ENCODE measurements around the gene TMEM198.

The TMEM198 gene

DNA sequence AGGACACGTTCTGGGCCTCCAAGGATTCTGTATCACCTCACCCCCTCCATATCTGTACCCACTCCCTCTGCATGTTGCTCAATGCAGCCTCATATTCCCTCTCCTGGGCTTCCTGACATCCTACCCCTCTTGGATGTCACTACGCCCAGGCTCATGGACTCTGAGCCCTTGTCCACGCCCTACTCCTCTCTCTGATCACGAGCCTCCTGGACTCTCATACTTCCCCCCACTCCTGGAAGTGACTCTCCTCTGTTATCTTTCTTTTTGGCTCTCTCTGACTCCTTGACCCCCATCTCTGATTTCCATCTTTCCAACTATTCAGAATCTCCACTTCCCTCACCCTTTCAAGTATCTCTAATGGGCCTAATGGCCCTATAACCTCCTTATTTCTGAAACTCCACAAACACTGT, 2.1 kb downstream of the TMEM198 start:
- DNase-seq, result no peak

DNA sequence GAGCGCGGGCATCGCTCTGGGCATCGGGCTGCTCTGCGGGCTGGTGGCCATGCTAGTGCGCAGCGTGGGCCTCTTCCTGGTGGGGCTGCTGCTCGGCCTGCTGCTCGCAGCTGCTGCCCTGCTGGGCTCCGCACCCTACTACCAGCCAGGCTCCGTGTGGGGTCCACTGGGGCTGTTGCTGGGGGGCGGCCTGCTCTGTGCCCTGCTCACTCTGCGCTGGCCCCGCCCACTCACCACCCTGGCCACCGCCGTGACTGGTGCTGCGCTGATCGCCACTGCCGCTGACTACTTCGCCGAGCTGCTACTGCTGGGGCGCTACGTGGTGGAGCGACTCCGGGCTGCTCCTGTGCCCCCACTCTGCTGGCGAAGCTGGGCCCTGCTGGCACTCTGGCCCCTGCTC, 3.8 kb downstream of the TMEM198 start:
- DNase-seq, result no peak

DNA sequence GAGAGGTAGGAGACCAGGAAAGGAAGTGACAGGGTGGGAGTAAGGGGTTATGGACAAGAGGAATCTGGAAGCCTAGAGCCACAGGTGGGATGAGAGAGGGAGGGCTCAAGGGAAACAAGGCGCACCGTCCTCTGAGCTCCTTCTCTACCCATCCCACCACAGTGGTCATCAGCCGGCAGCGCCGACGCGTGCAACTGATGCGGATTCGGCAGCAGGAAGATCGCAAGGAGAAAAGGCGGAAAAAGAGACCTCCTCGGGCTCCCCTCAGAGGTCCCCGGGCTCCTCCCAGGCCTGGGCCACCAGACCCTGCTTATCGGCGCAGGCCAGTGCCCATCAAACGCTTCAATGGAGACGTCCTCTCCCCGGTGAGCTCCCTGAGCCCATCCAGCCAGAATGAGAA, 5.2 kb downstream of the TMEM198 start:
- no peak for DNase-seq

DNA sequence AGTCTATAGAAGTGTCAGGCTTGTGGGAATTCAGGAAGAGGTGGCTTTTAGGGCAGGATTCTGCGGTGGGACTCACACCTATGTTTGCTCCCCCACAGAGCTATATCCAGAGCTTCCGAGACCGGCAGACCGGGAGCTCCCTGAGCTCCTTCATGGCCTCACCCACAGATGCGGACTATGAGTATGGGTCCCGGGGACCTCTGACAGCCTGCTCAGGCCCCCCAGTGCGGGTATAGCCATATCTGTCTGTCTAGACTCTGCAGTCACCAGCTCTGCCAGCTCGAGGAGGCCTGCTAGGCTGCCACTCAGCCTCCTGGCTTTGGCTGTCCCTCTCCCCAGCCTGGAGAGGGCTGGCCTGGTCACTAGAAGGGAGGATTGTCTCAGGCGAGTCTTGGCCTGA, 5.8 kb downstream of the TMEM198 start:
- no peak for DNase-seq

DNA sequence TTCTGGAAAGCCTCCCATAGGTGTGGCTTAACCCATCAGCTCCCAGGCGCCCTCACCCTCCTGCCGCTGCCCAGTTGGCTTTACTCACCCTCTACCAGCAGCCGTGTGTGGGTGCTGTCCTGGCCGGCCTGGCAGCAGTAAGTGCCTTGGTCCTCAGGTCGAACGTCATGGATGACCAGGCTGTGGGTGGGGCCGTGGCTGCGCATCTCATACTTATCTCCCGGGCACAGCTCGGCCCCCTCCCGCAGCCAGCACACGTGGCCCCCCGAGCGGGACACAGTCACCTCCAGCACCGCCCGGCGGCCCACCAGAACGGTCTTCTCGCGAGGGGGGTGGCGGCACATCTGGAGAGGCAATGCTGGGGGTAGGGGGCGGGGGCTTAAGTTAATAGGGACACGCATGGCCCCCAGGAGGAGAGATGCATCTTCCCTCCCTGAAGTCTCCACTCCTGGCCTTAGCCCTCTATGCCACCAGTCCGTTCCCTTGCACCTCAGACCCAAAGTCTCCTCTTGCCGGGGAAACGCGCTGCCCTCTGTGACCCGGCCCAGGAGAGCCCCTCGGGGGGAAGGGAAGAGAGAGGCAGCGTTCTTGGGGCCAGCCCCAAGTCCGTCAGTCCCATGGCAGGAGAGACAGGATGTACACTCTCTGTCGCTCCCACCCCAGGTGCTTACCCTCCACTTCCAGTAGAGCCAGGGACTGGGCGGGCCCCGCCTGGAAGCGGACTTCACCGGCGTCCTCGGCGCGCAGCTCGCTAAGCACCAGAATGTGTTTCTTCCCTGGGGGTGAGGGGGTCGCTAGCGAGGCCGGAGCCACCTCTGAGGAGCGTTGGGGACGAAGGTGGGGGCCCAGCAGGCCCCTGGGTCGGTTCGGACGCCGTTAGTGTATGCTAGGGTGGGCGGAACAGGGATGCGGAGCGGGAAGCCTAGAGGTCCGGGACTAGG, 7.9 kb downstream of the TMEM198 start:
- DNase-seq, result no peak

DNA sequence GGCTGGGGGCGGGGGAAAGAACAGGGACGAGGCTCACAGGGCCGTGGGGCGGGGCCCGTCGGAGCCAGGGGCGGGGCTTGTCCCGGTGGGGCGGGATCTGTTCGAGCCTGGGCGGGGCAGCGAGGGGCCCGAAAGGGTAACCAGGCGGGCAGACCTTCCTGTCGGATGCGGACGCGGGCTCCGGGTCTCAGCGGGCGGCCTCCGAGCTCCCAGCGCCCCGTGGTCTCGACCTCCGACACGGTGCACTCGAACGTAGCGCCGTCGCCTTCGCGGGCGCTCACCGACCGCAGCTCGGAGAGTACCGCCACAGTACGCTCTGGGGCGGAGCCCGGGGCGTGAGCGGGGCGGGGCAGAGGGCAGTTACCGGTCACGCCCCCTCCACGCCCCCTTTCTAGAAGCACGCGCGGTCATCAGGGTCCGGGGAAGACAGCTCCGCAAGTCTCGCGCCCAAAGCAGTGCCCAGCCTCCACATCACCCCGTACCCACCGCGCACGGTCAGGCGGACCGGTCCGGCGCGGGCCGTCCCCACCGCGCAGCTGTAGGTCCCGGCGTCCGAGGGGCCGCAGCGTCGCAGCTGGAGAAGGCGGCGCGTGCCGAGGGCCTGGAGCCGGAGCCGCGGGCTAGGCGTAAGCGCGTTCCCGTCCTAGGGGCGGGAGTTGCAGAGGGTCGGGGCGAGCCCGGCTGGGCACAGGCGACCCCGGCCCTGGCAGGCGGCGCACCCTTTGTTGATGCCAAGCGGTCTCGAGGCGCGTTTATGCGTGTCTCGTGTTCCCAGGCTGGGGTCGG, 8.7 kb downstream of the TMEM198 start:
- peak; percentile 88 for DNase-seq

DNA sequence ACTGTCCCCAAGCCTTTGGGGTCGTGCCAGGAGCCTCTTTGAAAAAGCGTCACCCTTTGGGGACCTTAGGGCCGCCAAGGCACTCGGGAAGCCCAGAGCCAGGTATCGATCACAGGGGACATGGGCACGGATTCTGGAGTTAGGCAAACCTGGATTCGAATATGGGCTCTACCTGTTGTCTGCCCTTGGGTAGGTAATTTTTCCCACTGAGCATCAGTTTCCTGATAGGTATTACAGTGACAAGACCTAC, 9.3 kb downstream of the TMEM198 start:
- no peak for DNase-seq

DNA sequence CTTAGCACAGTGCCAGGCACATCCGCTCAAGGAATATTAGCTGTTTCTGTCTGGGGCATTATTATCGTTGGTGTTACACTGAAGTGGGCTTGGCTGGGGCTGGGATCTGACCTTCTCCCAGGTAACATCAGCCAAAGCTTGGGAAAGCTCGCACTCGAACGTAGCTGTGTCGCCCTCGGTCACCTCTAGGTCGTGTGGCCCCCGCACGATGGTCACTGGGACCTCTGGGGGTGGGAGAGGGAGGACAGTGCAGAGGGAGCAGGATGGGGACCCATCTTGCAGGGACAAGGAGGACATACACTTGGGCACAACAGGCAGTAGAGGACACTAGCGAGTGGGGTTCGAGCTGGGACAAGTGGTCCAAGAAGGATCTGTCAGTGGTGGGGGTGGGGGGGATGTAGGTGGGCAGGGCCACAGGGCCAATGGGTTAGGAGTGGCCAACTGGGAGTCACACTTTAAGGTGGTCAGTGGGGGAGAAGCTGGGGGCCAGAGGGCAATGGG, 9.7 kb downstream of the TMEM198 start:
- no peak for DNase-seq

DNA sequence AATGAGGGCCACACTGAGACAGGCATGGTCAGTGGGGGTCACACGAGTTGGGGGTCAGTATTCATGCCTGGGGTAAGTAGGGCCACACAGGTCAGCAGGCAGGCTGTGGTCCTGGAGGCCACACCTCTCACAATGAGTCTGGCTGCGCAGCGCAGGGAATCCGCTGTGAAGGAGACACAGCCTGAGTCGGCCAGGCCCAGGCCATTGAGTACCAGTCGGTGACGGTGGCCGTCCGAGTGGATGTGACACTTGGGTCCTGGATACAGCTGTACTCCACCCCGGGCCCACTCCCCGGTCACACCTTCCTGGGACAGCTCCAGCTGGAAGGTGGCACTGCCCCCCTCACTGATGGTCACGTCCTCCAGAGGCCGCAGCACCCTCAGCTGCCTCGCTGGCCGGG, 10.5 kb downstream of the TMEM198 start:
- no peak for DNase-seq

DNA sequence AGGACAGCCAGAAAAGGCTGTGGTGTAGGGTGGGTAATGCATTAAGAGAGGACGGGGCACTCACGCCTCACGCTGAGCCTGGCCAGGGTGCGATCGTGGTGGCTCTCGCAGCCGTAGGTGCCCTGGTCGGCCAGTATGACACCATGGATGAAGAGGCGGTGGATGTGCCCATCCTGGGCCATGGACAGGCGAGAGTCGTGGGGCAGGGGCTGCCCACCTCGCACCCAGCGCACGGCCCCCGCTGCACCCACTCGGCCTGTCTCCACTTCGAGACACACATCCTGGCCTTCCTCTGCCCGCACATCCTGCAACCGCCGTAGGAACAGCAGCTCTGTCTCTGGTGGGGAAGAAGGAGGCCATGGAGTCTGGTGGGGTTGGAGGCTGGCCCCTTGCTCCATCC, 12.1 kb downstream of the TMEM198 start:
- no peak for DNase-seq

DNA sequence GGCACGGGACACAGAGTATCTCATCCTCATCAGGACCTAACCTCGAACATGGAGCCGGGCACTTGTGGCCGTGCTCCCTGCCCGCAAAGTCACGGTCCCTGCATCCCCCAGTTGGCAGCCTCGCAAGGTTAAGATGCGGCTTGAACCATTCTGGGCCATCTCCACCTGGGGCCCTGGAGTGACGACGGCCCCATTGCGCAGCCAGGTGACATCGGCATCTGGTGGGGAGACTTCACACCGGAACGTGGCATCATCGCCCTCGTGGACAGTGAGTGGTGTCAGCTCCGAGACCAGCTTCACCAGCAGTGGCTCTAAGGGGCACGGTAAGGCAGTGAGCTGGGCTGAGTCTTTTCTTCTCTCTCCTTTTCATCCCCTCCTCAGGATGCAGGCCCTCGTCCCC, 12.6 kb downstream of the TMEM198 start:
- DNase-seq, result no peak

DNA sequence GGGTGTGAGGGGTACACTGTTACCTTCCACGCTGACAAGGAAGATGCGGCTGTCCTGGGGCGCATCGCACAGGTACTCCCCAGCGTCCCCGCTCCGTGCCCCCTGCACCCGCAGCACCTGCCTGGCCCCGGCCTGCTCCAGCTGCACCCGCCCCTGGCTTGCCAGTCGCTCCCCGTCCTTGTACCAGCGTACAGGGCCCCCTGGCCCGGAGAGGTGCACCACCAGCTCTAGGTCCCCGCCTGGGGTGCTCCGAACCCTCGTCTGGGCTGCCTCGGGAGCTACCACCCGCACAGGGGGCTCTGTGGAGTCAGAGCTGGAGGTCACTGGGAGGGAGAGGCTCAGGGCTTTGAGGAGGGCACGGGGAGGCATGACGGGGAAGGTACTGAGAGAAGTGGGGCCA, 13.5 kb downstream of the TMEM198 start:
- no peak for DNase-seq

DNA sequence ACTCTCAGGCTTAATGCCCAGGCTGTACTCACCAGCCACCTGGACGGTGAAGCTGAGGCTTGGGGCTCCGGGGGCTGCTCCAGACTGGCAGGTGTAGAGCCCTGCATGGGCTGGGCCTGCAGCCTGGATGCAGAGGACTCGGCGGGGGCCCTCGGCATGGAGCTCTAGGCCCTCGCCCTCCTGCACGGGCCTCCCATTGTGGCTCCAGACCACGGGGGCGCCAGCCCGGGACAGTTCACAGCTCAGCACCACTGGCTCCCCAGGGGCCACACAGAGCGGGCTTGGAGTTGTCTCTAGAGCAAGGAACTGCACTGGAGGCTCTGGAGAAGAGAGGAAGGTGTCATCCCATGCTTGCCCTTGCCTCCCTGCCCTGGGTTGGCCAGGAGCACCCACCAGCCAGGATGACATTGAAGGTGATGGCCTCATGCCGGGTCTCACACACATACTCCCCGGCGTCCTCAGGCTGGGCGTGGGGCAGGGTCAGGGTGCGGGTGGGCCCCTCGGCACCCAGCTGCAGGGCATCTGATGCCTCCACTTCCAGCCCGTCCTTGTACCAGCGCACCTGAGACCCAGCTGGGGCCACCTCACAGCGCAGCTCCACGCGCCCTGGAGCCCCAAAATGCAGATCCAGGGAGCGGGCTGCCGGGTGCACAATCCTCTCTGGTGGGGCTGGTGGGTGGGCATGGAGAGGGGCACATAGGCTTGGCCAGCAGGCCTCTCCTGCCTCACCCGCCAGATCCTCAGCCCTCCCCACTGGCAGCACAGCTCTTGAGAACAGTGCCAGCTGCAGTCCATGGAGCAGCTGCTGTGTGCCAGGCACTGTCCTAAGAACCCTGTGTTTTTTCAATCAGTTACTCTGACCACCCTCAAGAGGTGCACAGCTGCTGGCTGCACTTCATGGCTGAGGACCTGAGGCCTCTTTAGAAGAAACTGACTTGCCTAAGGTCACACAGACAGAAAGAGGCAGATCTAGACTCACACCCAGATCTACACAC, 14.3 kb downstream of the TMEM198 start:
- no peak for DNase-seq

DNA sequence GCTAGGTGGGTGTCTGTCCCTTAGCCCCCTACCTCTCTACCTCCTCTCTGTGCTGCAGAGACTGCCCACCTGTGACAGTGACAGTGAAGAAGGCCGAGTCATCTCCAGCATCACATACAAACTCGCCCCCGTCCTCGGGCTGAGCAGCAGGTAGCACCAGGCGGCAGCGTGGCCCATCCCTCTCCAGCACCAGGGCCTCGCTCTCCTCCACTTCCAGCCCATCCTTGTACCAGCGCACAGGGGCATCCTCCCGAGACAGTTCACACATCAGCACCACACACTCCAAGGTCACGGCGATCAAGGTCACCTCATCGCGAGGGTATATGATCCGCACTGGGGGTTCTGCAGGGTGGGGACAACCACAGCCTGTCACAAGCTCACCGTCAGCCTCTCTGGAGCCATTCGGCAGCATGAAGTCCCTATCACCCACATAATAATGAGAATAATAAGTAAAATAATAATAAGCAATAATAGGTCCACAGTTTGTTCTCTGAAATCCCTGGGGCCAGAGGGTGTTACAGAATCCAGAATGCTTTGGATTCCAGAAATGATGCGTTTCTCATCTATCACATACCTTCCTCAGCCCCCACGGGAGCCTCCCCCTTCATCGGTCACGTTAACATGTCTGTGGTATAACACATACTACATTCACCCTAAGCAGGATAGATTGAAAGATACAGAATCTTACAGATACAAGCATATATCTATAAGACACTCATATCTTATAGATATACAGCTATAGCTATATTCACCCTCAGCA, 15.5 kb downstream of the TMEM198 start:
- DNase-seq, result no peak

DNA sequence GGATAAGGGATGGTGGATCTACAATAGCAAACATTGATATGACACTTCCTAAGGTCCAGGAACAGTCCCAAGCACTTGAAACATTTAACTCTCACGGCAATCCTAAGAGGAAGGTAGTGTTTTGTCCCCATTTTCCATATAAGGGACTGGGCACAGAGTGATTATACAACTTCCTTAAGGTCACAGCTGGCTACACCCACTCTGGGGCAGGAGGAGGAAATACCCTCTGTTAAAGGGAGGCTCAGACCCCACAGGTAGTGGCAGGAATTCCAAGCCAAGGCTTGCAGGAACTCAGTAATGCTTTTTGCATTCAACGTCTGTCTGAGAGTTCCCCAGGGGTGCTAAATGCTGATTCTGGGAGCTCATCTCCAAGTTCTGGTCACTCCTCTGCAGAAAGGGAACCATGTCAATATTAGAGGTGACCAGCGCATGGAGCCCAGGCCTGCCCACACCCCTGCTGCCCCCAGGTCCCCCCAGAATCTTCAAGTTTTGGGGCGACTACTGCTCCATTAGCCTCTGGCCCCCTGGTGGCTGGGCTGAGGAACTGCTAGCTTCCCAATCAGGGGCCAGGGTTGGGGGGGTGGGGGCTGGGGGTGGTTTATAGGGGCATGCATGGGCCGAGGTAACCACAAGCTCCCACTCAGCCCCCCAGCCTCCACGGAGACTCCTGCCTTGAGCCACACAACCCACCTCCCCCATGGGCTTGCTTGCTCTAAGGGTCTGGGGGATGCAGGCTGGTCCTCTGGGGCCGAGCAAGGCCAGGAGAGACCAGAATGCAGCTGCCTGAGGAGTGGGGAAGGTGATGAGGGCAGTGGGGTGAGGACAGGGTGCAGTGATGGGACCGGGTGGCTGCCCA, 16.4 kb downstream of the TMEM198 start:
- no peak for DNase-seq

DNA sequence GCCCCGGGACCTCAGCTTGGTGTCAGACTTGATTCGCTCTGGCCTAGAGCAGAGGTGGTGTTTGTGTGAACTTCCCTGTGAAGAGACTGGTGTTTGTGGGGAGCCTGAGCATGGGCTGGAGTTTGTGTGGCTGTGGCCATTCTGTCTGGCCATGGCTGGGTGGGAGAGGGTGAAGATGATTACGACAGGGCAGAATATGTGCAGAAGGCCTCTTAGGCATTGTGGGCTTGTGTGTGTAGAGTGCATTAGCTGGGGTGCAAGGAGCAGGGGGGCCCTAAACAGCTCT, 17.0 kb downstream of the TMEM198 start:
- no peak for DNase-seq

DNA sequence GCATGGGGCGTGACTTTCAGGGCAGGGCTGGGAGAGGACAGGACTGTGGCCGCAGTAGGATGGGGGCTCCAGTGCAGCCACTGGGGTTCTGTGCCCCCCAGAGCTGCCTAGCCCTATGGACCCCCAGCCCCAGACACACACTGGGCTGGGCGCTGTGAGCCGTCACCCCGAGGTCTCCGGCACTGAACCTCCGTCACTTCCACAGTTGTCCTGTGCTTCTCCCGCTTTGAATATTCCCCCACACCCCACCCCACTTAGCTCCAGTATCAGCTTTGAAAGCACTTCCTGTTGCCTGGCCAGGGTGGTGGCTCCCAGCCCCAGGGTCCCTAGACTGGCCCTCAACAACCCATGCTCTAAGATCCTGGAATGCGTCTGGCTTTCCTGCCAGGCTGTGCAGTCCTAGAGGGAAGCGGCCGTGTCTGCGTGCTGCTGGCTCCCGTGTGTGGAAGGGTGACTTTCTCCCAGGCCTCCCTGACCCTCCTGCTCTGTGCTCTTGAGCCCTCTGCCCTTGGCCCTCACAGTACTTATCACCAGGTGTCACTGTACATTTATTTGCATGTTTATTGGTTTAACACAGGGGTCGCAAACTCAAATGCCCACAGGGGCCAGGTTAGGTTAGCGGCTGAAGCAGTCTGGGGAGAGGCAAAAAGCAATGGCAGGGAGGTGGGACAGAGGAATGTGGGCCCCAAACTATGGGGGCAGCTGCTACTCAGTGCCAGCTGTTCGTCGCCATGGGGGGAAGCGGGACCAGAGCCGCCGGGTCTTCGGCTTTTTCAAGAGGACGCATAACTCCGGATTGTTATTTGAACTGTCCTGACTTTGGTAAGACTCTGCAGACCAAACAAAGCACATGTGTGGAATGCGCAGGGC, 17.6 kb downstream of the TMEM198 start:
- no peak for DNase-seq

DNA sequence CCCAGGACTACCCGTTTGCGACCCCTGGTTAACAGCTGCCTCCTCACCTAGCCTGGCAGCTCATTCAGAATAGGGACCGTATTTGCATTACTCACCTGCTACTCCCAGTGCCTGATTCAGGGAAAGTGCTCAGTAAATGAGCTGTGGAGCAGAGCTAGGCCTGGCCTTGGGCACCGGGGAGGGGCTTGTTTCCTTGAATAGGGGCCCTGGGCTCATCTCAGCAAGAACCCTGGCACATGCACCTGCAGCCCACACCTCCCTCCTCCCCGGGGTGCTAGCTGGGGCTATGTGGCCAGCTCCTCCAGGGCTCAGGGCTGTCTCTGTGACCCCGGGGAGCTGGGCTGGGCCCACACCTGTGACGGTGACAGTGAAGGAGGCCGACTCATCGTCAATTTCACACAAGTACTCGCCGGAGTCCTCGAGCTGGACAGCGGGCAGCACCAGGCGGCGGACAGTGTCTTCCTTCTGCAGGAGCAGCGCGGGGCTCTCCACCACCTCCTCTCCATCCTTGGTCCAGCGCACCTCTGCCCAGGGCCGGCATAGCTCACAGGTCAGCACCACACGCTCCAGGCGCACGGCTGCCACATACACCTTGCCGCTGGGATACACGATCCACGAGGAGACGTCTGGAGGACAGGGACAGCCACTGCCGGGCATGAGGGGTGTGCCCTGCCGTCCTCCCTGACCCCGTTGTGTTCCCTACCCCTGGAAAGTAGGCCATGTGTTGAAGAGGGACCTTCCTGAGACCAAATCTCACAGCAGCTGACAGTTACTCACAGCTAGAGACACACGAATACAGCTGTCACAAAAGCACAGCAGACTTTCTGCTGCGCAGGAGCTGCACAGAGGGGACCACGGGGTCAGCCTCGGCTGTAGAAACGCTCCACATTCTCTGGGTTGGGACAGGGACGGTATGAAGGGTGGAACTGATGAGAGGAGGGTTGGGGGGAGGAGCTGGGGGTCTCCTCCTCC, 18.5 kb downstream of the TMEM198 start:
- DNase-seq, result no peak

DNA sequence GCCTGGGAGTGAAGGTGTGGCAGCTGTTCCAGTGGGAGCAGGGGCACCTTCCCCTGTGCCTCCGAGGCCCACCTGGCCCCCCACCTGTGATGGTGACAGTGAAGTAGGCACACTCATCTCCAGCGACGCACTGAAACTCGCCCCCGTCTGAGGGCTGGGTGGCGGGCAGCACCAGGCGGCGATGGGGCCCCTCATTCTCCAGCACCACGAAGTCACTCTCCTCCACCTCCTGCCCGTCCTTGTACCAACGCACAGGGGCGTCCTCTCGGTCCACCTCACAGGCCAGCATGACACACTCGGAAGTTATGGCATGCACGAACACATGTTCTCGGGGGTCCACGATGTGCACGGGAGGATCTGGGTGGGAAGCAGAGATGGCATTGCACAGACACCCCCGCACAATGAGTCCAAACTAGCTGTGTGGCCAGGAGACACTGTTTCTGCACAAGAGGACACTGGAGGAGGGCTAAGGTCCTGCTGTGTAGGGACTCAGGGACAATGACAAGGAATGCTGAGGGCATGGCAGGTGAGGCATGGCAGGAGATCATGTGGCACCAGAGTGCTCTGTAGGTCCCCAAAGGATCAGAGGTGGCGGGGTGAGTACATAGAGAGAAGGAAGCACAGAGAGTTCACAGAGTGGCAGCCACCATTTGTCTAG, 19.6 kb downstream of the TMEM198 start:
- DNase-seq, result no peak
